A673 (cell line): Measurements from ENCODE around the gene GRIA1. TPM values are rescaled to one million over a fixed set of nuclear protein-coding genes. Genes with fewer than 3 reads are reported as not detected.

Source experiments
- BruUV-seq: library from RNA; stranded (reverse); fragments of 400-500 nt; replicated peaks from 2 replicates; lab custom pipeline; 2021; lab: Mats Ljungman, UMichigan
- CTCF ChIA-PET: fragments of 300-600 bp; sonication (Branson Sonifier 250); formaldehyde crosslinking; loops from one replicate; lab custom pipeline; 2022; ENCODE audit warnings: antibody characterized with exemption; lab: Charles Lee
- POLR2A ChIA-PET: fragments of 300-600 bp; sonication (Branson Sonifier 250); formaldehyde crosslinking; loops from one replicate; lab custom pipeline; 2022; ENCODE audit warnings: antibody characterized with exemption; ENCODE audit not compliant: low non-redundant PET; lab: Charles Lee
- DNase-seq: peaks from one replicate; pipeline ENCODE4 v3.0.0-alpha.2; 2015; ENCODE audit warnings: low spot score
- H3K27ac ChIP-seq: fragments of 200-600 bp; sonication (generic); 2 replicates; pipeline ENCODE4 v1.5.1; 2016; ENCODE audit warnings: mixed run types, low read depth, mild to moderate bottlenecking, mixed read lengths, antibody characterized with exemption, low read length; ENCODE audit not compliant: poor library complexity, severe bottlenecking
- H3K27me3 ChIP-seq: fragments of 200-600 bp; sonication (generic); replicated peaks from 2 replicates; pipeline ENCODE4 v1.6.1; 2017; ENCODE audit warnings: mixed run types, low read depth, mild to moderate bottlenecking, mixed read lengths, antibody characterized with exemption, low read length; ENCODE audit not compliant: insufficient read depth, poor library complexity
- H3K36me3 ChIP-seq: fragments of 200-600 bp; sonication (generic); 2 replicates; pipeline ENCODE4 v1.6.1; 2016; ENCODE audit warnings: mixed run types, mild to moderate bottlenecking, mixed read lengths, antibody characterized with exemption, low read length; ENCODE audit not compliant: insufficient read depth, poor library complexity, severe bottlenecking
- H3K4me1 ChIP-seq: fragments of 200-600 bp; sonication (generic); 2 replicates; pipeline ENCODE4 v1.6.1; 2017; ENCODE audit warnings: mixed run types, mild to moderate bottlenecking, mixed read lengths, antibody characterized with exemption, low read length; ENCODE audit not compliant: insufficient read depth, poor library complexity, severe bottlenecking
- H3K4me3 ChIP-seq: fragments of 200-600 bp; sonication (generic); 2 replicates; pipeline ENCODE4 v1.5.1; 2016; ENCODE audit warnings: low read depth, mixed run types, mild to moderate bottlenecking, mixed read lengths, low read length; ENCODE audit not compliant: poor library complexity, severe bottlenecking
- H3K9me3 ChIP-seq: fragments of 200-600 bp; sonication (generic); 2 replicates; pipeline ENCODE4 v1.6.1; 2016; ENCODE audit warnings: mixed run types, low read depth, mild to moderate bottlenecking, mixed read lengths, antibody characterized with exemption, low read length; ENCODE audit not compliant: poor library complexity, severe bottlenecking
- EZH2 ChIP-seq: fragments of 200-600 bp; sonication (generic); IDR thresholded peaks from 2 replicates; pipeline ENCODE4 v1.6.1; 2017; ENCODE audit warnings: borderline replicate concordance, low read depth, mild to moderate bottlenecking, mixed read lengths, antibody characterized with exemption, low read length; ENCODE audit not compliant: poor library complexity, severe bottlenecking
- intact Hi-C: fragments of 100-400 bp; cut with micrococcal nuclease; formaldehyde crosslinking; loops from one replicate; pipeline ENCODE4 v1.10.0; 2022; ENCODE audit not compliant: unreplicated experiment
- total RNA-seq: library from RNA; stranded (reverse); gene quantifications from 2 replicates; pipeline ENCODE4 v1.2.3, GENCODE V29; 2021
- TF ChIP-seq, protein P1 (sequence below): fragments of 300-800, 200-600 bp; sonication (generic); conservative IDR thresholded peaks from 2 replicates; pipeline ENCODE4 v1.5.1; 2017; ENCODE audit warnings: low read depth, mild to moderate bottlenecking, antibody characterized with exemption, low read length, moderate library complexity, mixed read lengths

Gene GRIA1
- total RNA-seq, 1 experiment from 2014 or later: 0.69 TPM

- POLR2A ChIA-PET: no interaction called here
- intact Hi-C loops: no loop called here
- no TSS peak for BruUV-seq
- no peak overlapping the region for H3K4me3 ChIP-seq
- no peak overlapping the region for H3K27ac ChIP-seq
- H3K4me1 ChIP-seq: no peaks in the 10 kb centered on the region
- CTCF ChIA-PET: no interaction called here
- H3K36me3 ChIP-seq: no peaks in the 10 kb centered on the region
- no peaks in the 10 kb centered on the region for H3K27me3 ChIP-seq
- no peaks in the 10 kb centered on the region for H3K9me3 ChIP-seq
- no peak for DNase-seq
- no peak for TF ChIP-seq EZH2
- TF ChIP-seq, protein P1, sequence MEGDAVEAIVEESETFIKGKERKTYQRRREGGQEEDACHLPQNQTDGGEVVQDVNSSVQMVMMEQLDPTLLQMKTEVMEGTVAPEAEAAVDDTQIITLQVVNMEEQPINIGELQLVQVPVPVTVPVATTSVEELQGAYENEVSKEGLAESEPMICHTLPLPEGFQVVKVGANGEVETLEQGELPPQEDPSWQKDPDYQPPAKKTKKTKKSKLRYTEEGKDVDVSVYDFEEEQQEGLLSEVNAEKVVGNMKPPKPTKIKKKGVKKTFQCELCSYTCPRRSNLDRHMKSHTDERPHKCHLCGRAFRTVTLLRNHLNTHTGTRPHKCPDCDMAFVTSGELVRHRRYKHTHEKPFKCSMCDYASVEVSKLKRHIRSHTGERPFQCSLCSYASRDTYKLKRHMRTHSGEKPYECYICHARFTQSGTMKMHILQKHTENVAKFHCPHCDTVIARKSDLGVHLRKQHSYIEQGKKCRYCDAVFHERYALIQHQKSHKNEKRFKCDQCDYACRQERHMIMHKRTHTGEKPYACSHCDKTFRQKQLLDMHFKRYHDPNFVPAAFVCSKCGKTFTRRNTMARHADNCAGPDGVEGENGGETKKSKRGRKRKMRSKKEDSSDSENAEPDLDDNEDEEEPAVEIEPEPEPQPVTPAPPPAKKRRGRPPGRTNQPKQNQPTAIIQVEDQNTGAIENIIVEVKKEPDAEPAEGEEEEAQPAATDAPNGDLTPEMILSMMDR: no peak
Observed at GRCh38 chr5:153571162-153571561, 80.7 kb downstream of the GRIA1 start.

GRCh38 chr5:153572411-153573145 is 82.1 kb downstream of the GRIA1 start:
- Histone ChIP-seq H3K4me3 (no peak overlapping the region), H3K36me3 (no peaks in the 10 kb centered on the region), H3K4me1 (no peaks in the 10 kb centered on the region), H3K27me3 (no peaks in the 10 kb centered on the region), H3K27ac (no peak overlapping the region), H3K9me3 (no peaks in the 10 kb centered on the region)
- POLR2A ChIA-PET: no interaction called here
- CTCF ChIA-PET: no interaction called here
- intact Hi-C loops: no loop called here
- DNase-seq: no peak
- no TSS peak for BruUV-seq
- TF ChIP-seq, protein P1: no peak
- no peak for TF ChIP-seq EZH2

- POLR2A ChIA-PET: no interaction called here
Observed at GRCh38 chr5:153573326-153574033, 83.0 kb downstream of the GRIA1 start.

More at GRCh38 chr5:153573326-153574033, 83.0 kb downstream of the GRIA1 start:
- BruUV-seq: no TSS peak
- Histone ChIP-seq H3K27ac (no peak overlapping the region), H3K4me1 (no peaks in the 10 kb centered on the region), H3K36me3 (no peaks in the 10 kb centered on the region), H3K27me3 (no peaks in the 10 kb centered on the region), H3K9me3 (no peaks in the 10 kb centered on the region), H3K4me3 (no peak overlapping the region)
- intact Hi-C loops: no loop called here
- CTCF ChIA-PET: no interaction called here
- TF ChIP-seq, protein P1: no peak
- no peak for TF ChIP-seq EZH2
- DNase-seq: no peak
